H1 (cell line): ENCODE results near the gene CBLB. TPM values are rescaled to one million over a fixed set of nuclear protein-coding genes. Genes with fewer than 3 reads are reported as not detected.

Source experiments
- CEBPB ChIP-seq: IDR thresholded peaks from 2 replicates; pipeline ENCODE4 v1.6.1; 2012; ENCODE audit warnings: low read depth, low read length
- CHD1 ChIP-seq: IDR thresholded peaks from 2 replicates; pipeline ENCODE4 v1.6.1; 2012; ENCODE audit warnings: low read depth, low read length, improper control_type of control experiment
- KDM1A ChIP-seq: fragments of 200-600, 300-600 bp; sonication (generic); IDR thresholded peaks from 2 replicates; pipeline ENCODE4 v1.7.1; 2016; ENCODE audit warnings: mild to moderate bottlenecking, low read length, borderline replicate concordance
- RAD21 ChIP-seq, 2 experiments: IDR thresholded peaks in 1 of 2; conservative IDR thresholded peaks in 1 of 2; 2 replicates each; pipeline ENCODE4 v1.6.1; 2011; ENCODE audit warnings: low read depth in 2 of 2, low read length in 2 of 2, improper control_type of control experiment in 1 of 2, inconsistent platforms in 1 of 2, mild to moderate bottlenecking in 1 of 2, moderate library complexity in 1 of 2
- polyA plus RNA-seq, 7 experiments: library from polyadenylated mRNA; depleted of rRNA in 3 of 7; stranded (reverse) in 5 of 7; unstranded in 2 of 7; fragments of >200 nt in 5 of 7; fragments of 200-250 nt in 2 of 7; gene quantifications; 1 replicate in 5 of 7; 2 replicates in 1 of 7; 4 replicates in 1 of 7; pipeline versions ENCODE4 v1.2.1 to v1.2.3, GENCODE V29; 2011 to 2013; ENCODE audit warnings: missing spikeins in 2 of 7, mixed read lengths in 2 of 7
- total RNA-seq: library from RNA; stranded (reverse); fragmentation: NEBNext Ultra II Directional; extraction: Animal tissue kit (Norgen Biotek cat#: 25700); gene quantifications from 2 replicates; pipeline ENCODE4 v1.2.1, GENCODE V29; 2021

Gene CBLB
- total and polyA plus RNA-seq, 2 of the 8 experiments (the other 6 are each of a cell fraction or from before 2014, with no cell fraction given) = 14.5 to 26.0 TPM

GRCh38 chr3:105686278-105686897, 182.4 kb downstream of the CBLB start (continued):
- TF ChIP-seq KDM1A (no peak), RAD21 (IDR thresholded peaks at IDR 0.05 in 1 of 2, conservative IDR thresholded peaks at IDR 0.05 in 1 of 2; ENCODE audit: low read depth in 2 of 2, low read length in 2 of 2) (peak; percentile 58 to 72), CHD1 (no peak), CEBPB (no peak)
